Sigmoid colon (tissue), 7 donors: ENCODE results near the gene GNAI1. TPM values are rescaled to one million over a fixed set of nuclear protein-coding genes. Genes with fewer than 3 reads are reported as not detected.

Source experiments
- DNase-seq: peaks from one replicate; pipeline ENCODE4 v3.0.0-alpha.2; 2019
- H3K27ac ChIP-seq, 4 donors: fragments of 200-600 bp; sonication (generic); one replicate each; pipeline ENCODE4 v1.5.1; 2016 to 2019; ENCODE audit warnings: mild to moderate bottlenecking in 1 of 4
- H3K27me3 ChIP-seq, 3 donors: fragments of 200-600 bp; sonication (generic); one replicate each; pipeline ENCODE4 v1.5.1; 2019; ENCODE audit warnings: mild to moderate bottlenecking in 1 of 3
- H3K36me3 ChIP-seq, 4 donors: fragments of 200-600 bp; sonication (generic); one replicate each; pipeline ENCODE4 v1.5.1; 2016 to 2019
- H3K4me1 ChIP-seq, 4 donors: fragments of 200-600 bp; sonication (generic); one replicate each; pipeline ENCODE4 v1.5.1; 2017 to 2019
- H3K4me3 ChIP-seq, 4 donors: fragments of 200-600 bp; sonication (generic); one replicate each; pipeline ENCODE4 v1.5.1; 2017 to 2019; ENCODE audit warnings: mild to moderate bottlenecking in 2 of 4, moderate library complexity in 1 of 4
- H3K9me3 ChIP-seq, 4 donors: fragments of 200-600 bp in 3 of 4; sonication (generic) in 3 of 4; one replicate each; pipeline versions ENCODE4 v1.5.1 to v1.6.1; 2013 to 2019
- EP300 ChIP-seq, 4 donors: sonication (generic); formaldehyde crosslinking; IDR thresholded peaks; one replicate each; pipeline ENCODE4 v1.6.1; 2017; ENCODE audit warnings: antibody characterized with exemption in 4 of 4
- POLR2A ChIP-seq, 2 donors: fragments of 450-650 bp; IDR thresholded peaks; one replicate each; pipeline ENCODE4 v1.6.1; 2016; ENCODE audit warnings: antibody characterized with exemption in 2 of 2, mild to moderate bottlenecking in 2 of 2, moderate library complexity in 2 of 2
- POLR2AphosphoS5 ChIP-seq, 4 donors: sonication (generic); formaldehyde crosslinking; IDR thresholded peaks; one replicate each; pipeline ENCODE4 v1.6.1; 2017; ENCODE audit warnings: antibody characterized with exemption in 4 of 4
- WGBS, 2 donors: extraction: QIAGEN DNeasy Blood & Tissue Kit; methylation state at CpG; one replicate each; pipeline ENCODE4 v1.1.7; 2013; 5-methylcytosine and 5-hydroxymethylcytosine counted together
- intact Hi-C: fragments of 100-400 bp; cut with DNase I; formaldehyde crosslinking; loops from one replicate; pipeline ENCODE4 v1.15.1; 2023
- polyA plus RNA-seq, 3 donors: library from polyadenylated mRNA; stranded (reverse); fragments of 200-250 nt; gene quantifications; one replicate each; pipeline ENCODE4 v1.2.3, GENCODE V29; 2013
- total RNA-seq, 4 donors: library from RNA; depleted of rRNA; stranded (reverse); fragments of >200 nt; gene quantifications; one replicate each; pipeline ENCODE4 v1.1.0, GENCODE V29; 2016
- TF ChIP-seq, protein P1 (sequence below), 4 experiments: fragments of 450-650 bp in 3 of 4; fragments of 200-600 bp in 1 of 4; IDR thresholded peaks; one replicate each; pipeline ENCODE4 v1.5.1; 2016 to 2019; ENCODE audit warnings: antibody characterized with exemption in 4 of 4, mild to moderate bottlenecking in 3 of 4, moderate library complexity in 2 of 4
- donor health status: healthy with polysubstance abuse.
- donor health status: Bipolar disorder and iron deficiency.
- donor health status: healthy.

Gene GNAI1
- total and polyA plus RNA-seq, 7 donors, result 8.8 to 98.9 (median 50.9) TPM

DNA sequence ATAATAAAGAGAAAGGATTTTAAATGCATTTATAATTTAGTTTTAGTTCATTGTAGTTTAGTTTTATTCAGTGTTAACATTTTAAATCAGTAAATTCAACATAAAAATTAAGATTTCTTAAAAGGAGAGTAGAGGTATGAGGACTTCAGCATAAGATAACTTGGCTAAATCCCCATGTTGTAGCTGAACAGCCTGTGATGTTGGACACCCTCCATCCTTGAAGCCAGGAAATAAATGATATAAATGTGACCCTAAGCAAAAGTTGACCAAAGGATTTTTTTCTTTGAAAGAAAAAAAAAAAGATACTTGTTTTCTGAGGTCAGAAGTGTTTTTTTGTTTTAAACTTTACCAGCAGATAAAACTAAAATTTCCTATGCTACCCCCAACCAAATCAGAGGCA, 48.7 kb downstream of the GNAI1 start:
- peaks cover 0 to 44% (median 22%) of the 10 kb centered on the region in 4 donors for H3K4me1 ChIP-seq
- intact Hi-C loops, result no loop called here
- TF ChIP-seq, protein P1, sequence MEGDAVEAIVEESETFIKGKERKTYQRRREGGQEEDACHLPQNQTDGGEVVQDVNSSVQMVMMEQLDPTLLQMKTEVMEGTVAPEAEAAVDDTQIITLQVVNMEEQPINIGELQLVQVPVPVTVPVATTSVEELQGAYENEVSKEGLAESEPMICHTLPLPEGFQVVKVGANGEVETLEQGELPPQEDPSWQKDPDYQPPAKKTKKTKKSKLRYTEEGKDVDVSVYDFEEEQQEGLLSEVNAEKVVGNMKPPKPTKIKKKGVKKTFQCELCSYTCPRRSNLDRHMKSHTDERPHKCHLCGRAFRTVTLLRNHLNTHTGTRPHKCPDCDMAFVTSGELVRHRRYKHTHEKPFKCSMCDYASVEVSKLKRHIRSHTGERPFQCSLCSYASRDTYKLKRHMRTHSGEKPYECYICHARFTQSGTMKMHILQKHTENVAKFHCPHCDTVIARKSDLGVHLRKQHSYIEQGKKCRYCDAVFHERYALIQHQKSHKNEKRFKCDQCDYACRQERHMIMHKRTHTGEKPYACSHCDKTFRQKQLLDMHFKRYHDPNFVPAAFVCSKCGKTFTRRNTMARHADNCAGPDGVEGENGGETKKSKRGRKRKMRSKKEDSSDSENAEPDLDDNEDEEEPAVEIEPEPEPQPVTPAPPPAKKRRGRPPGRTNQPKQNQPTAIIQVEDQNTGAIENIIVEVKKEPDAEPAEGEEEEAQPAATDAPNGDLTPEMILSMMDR (IDR thresholded peaks at IDR 0.05), result no peak
- no peak for TF ChIP-seq EP300 (IDR thresholded peaks at IDR 0.05)
- TF ChIP-seq POLR2A (IDR thresholded peaks at IDR 0.05), result no peak
- TF ChIP-seq POLR2AphosphoS5 (IDR thresholded peaks at IDR 0.05), result no peak

DNA sequence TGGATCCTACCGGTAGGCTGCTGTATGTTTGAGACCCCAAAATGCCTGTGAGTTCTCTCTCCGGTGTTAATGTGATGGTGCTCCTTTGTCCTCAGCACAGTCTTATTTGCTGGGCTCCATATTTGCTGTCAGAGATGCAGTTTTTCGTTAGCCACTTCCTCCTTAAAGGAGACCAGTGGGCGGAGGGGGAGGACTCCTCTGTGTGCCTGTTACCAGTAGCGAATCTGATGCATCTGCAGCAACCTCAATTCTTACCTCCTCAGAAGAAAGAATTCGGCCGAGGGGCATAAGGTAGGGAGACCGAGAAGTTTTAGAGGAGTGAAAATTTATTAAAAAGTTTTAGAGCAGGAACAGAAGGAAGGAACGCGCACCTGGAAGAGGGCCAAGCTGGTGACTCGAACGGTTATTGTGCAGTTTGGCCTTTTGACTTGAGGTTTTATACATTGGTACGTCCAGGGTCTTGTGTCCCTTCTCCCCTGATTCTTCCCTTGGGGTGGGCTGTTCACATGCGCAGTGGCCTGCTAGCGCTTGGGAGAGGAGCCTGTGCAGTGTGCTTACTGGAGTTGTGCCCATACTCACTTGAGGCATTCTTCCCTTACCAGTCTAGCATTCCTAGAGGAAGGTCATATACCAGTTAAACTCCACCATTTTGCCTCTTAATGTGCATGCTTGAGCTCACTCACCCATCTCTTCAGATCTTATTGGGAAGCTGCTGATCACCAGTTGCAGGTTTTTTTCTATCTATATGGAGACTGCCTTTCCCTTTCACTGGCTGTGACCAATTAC, 49.5 kb downstream of the GNAI1 start:
- H3K9me3 ChIP-seq, result no peaks in the 10 kb centered on the region
- H3K27ac ChIP-seq, result no peak overlapping the region
- intact Hi-C loops, result no loop called here
- 92 to 95% methylated on average over 15 of the region's 15 CpGs for WGBS, 2 donors
- no peaks in the 10 kb centered on the region for H3K27me3 ChIP-seq
- TF ChIP-seq POLR2AphosphoS5 (IDR thresholded peaks at IDR 0.05) (no peak), POLR2A (IDR thresholded peaks at IDR 0.05) (no peak), EP300 (IDR thresholded peaks at IDR 0.05) (no peak)
- TF ChIP-seq, protein P1 (IDR thresholded peaks at IDR 0.05), result no peak
- H3K36me3 ChIP-seq, result no peaks in the 10 kb centered on the region
- no peak overlapping the region for H3K4me3 ChIP-seq
- DNase-seq, result no peak
- peaks cover 0 to 44% (median 22%) of the 10 kb centered on the region in 4 donors for H3K4me1 ChIP-seq

More for the DNA sequence above, 48.7 kb downstream of the GNAI1 start:
- Histone ChIP-seq H3K27ac (no peak overlapping the region), H3K4me3 (no peak overlapping the region), H3K27me3 (no peaks in the 10 kb centered on the region), H3K9me3 (no peaks in the 10 kb centered on the region), H3K36me3 (no peaks in the 10 kb centered on the region)
- DNase-seq, result no peak

DNA sequence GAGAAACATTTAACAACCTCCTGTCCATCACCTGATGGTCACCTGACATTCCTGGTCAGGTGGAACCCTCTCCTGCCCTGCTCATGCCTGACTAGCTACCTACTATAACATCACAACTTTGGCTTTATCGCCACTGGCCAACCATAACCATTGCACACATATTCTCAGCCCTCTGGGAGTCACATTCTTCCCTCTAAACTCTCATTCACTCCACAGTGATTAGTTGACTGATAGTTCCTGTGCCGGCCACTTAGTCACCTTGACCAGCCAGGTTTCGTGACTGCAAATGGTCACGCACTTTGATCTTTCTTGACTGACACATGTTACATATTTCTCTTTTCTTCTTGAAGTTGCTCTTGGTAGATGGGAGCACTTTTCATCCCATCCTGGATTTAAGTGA, 50.1 kb downstream of the GNAI1 start:
- WGBS, 2 donors, result 72 to 74% methylated on average over 4 of the region's 4 CpGs
- intact Hi-C loops, result no loop called here
- H3K4me1 ChIP-seq, result peaks cover 0 to 48% (median 22%) of the 10 kb centered on the region in 4 donors

DNA sequence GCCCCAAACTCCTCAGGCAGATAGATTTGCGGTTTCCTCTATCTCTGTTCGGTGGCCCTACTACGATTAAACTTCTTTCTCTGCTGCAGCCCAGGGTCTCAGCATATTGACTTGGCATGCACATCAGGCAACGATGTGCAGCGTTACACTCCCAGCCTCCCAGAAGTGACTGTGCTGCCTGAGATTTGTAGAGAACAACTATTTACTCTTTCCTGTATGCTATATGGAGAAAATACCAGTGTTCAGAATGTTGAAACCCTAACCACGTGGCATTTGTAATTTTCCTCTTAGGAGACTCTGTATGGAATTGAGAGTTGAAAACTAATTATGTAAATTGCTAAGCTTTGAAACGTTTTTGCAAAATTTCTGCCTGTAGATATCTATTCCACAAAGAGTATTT, 50.9 kb downstream of the GNAI1 start:
- TF ChIP-seq, protein P1 (IDR thresholded peaks at IDR 0.05), result no peak
- TF ChIP-seq POLR2AphosphoS5 (IDR thresholded peaks at IDR 0.05), result no peak
- no peak for TF ChIP-seq EP300 (IDR thresholded peaks at IDR 0.05)
- no peak for TF ChIP-seq POLR2A (IDR thresholded peaks at IDR 0.05)
- Histone ChIP-seq H3K4me3 (no peak overlapping the region), H3K36me3 (no peaks in the 10 kb centered on the region), H3K27me3 (no peaks in the 10 kb centered on the region), H3K9me3 (no peaks in the 10 kb centered on the region), H3K4me1 (peaks cover 0 to 48% (median 21%) of the 10 kb centered on the region in 4 donors), H3K27ac (no peak overlapping the region)
- DNase-seq, result no peak
- WGBS, 2 donors, result 87 to 93% methylated on average over 7 of the region's 7 CpGs
- intact Hi-C loops, result no loop called here

More for the DNA sequence above, 50.1 kb downstream of the GNAI1 start:
- no peaks in the 10 kb centered on the region for H3K36me3 ChIP-seq
- no peak overlapping the region for H3K4me3 ChIP-seq
- no peak for DNase-seq
- no peaks in the 10 kb centered on the region for H3K27me3 ChIP-seq
- H3K27ac ChIP-seq, result no peak overlapping the region
- no peaks in the 10 kb centered on the region for H3K9me3 ChIP-seq
- TF ChIP-seq POLR2A (IDR thresholded peaks at IDR 0.05), result no peak
- TF ChIP-seq, protein P1 (IDR thresholded peaks at IDR 0.05), result no peak
- no peak for TF ChIP-seq EP300 (IDR thresholded peaks at IDR 0.05)
- TF ChIP-seq POLR2AphosphoS5 (IDR thresholded peaks at IDR 0.05), result no peak
